ENCODE measurements around the gene PPM1G.

Gene PPM1G

DNA sequence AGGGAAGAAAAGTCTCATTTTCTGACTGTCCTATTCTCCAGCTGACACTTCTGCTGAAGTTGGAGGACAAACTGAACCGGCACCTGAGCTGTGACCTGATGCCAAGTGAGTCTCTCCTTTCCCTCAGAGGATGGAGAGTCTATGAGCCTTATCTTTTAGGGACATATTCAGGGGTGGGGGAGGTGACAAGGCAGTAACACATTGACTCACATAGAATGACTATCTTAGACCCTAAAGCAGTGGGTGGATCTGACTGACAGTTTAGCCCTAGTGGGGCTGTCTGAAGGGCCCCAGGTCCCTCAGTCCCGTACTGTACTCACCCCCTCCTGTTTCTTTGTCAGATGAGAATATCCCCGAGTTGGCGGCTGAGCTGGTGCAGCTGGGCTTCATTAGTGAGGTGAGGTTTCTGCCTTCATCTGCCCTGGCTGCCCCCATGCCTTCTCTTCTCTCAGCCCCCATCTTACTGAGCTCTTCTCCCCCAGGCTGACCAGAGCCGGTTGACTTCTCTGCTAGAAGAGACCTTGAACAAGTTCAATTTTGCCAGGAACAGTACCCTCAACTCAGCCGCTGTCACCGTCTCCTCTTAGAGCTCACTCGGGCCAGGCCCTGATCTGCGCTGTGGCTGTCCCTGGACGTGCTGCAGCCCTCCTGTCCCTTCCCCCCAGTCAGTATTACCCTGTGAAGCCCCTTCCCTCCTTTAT, 32.0 kb upstream of the PPM1G start:
- Histone ChIP-seq H3K27me3 (ENCODE audit: insufficient read depth, poor library complexity, severe bottlenecking) (no peaks in the 10 kb centered on the region), H3K27ac (replicated peaks) (no peak overlapping the region), H3K4me3 (replicated peaks; ENCODE audit: insufficient read depth, low read length) (no peak overlapping the region)
- DNase-seq (ENCODE audit: low read depth in 1 of 2, low spot score in 1 of 2) = no peak
- TF ChIP-seq, protein P1, sequence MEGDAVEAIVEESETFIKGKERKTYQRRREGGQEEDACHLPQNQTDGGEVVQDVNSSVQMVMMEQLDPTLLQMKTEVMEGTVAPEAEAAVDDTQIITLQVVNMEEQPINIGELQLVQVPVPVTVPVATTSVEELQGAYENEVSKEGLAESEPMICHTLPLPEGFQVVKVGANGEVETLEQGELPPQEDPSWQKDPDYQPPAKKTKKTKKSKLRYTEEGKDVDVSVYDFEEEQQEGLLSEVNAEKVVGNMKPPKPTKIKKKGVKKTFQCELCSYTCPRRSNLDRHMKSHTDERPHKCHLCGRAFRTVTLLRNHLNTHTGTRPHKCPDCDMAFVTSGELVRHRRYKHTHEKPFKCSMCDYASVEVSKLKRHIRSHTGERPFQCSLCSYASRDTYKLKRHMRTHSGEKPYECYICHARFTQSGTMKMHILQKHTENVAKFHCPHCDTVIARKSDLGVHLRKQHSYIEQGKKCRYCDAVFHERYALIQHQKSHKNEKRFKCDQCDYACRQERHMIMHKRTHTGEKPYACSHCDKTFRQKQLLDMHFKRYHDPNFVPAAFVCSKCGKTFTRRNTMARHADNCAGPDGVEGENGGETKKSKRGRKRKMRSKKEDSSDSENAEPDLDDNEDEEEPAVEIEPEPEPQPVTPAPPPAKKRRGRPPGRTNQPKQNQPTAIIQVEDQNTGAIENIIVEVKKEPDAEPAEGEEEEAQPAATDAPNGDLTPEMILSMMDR (IDR thresholded peaks at IDR 0.05; ENCODE audit: insufficient read depth, low read length) = no peak

DNA sequence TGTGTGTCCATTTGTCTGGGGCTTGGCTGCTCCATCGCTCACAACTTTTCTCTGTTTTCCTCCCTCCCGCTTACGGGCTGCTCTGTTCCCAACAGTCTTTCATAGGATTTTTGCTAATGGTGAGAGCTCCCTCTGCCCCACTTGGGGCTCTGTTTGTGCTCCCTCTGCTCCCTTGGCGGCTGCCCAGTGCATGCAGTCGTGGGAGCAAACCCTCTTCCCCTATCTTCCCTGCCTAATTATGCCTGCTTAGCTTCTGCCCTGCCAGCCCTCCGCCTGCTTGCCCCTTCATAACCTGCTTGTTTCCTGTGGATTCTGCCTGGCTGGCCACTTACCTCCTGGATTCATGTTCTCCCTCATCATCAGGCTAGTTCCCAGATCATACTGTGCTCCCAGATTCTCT, 26.2 kb upstream of the PPM1G start:
- H3K27me3 ChIP-seq (ENCODE audit: insufficient read depth, poor library complexity, severe bottlenecking) = no peaks in the 10 kb centered on the region
- H3K27ac ChIP-seq (replicated peaks) = no peak overlapping the region
- H3K4me3 ChIP-seq (replicated peaks; ENCODE audit: insufficient read depth, low read length) = no peak overlapping the region
- no peak for DNase-seq (ENCODE audit: low read depth in 1 of 2, low spot score in 1 of 2)
- TF ChIP-seq, protein P2, sequence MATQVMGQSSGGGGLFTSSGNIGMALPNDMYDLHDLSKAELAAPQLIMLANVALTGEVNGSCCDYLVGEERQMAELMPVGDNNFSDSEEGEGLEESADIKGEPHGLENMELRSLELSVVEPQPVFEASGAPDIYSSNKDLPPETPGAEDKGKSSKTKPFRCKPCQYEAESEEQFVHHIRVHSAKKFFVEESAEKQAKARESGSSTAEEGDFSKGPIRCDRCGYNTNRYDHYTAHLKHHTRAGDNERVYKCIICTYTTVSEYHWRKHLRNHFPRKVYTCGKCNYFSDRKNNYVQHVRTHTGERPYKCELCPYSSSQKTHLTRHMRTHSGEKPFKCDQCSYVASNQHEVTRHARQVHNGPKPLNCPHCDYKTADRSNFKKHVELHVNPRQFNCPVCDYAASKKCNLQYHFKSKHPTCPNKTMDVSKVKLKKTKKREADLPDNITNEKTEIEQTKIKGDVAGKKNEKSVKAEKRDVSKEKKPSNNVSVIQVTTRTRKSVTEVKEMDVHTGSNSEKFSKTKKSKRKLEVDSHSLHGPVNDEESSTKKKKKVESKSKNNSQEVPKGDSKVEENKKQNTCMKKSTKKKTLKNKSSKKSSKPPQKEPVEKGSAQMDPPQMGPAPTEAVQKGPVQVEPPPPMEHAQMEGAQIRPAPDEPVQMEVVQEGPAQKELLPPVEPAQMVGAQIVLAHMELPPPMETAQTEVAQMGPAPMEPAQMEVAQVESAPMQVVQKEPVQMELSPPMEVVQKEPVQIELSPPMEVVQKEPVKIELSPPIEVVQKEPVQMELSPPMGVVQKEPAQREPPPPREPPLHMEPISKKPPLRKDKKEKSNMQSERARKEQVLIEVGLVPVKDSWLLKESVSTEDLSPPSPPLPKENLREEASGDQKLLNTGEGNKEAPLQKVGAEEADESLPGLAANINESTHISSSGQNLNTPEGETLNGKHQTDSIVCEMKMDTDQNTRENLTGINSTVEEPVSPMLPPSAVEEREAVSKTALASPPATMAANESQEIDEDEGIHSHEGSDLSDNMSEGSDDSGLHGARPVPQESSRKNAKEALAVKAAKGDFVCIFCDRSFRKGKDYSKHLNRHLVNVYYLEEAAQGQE (IDR thresholded peaks at IDR 0.05; ENCODE audit: insufficient replicate concordance, low read depth) = no peak
- no peak for TF ChIP-seq GABPA (IDR thresholded peaks at IDR 0.05; ENCODE audit: low read depth)
- TF ChIP-seq SPI1 (IDR thresholded peaks at IDR 0.05; ENCODE audit: borderline replicate concordance, low read depth) = no peak
- TF ChIP-seq POLR2AphosphoS5 (IDR thresholded peaks at IDR 0.05; ENCODE audit: low read depth) = no peak
- TF ChIP-seq, protein P1 (IDR thresholded peaks at IDR 0.05; ENCODE audit: insufficient read depth, low read length) = no peak

DNA sequence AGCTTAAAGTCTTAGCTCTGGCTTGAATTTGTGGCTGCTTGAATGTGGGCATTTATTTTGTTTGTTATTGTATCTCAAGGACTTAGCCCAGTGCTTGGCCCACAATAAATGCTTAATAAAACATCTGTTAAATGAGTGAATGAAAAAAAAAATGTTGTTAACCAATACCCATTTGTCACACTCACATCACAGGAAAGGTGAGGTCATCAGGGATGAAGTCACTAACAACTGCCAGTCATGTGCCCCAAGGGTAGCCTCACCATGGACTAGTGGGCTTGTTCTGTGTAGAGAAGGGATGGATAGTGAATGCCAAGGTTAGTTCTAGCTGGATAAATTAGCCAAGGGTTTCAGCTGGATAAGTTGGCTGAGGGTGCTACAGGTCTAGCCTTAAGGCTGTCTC, 22.0 kb upstream of the PPM1G start:
- Histone ChIP-seq H3K27ac (replicated peaks) (no peak overlapping the region), H3K4me3 (replicated peaks; ENCODE audit: insufficient read depth, low read length) (no peak overlapping the region), H3K27me3 (ENCODE audit: insufficient read depth, poor library complexity, severe bottlenecking) (no peaks in the 10 kb centered on the region)
- TF ChIP-seq GABPA (IDR thresholded peaks at IDR 0.05; ENCODE audit: low read depth) (no peak), SPI1 (IDR thresholded peaks at IDR 0.05; ENCODE audit: borderline replicate concordance, low read depth) (no peak), POLR2AphosphoS5 (IDR thresholded peaks at IDR 0.05; ENCODE audit: low read depth) (no peak)
- TF ChIP-seq, protein P1 (IDR thresholded peaks at IDR 0.05; ENCODE audit: insufficient read depth, low read length) = no peak
- TF ChIP-seq, protein P2 (IDR thresholded peaks at IDR 0.05; ENCODE audit: insufficient replicate concordance, low read depth) = no peak
- no peak for DNase-seq (ENCODE audit: low read depth in 1 of 2, low spot score in 1 of 2)
